Neural crest cell (in vitro differentiated cells): Measurements from ENCODE around the gene PVALB. TPM values are rescaled to one million over a fixed set of nuclear protein-coding genes. Genes with fewer than 3 reads are reported as not detected.

ENCODE experiments used
- DNase-seq: peaks from one replicate; pipeline ENCODE4 v3.0.0; 2021; ENCODE audit warnings: low read depth, mixed read lengths, low spot score
- H3K27ac Mint-ChIP-seq: one replicate; pipeline ENCODE4 v1.8.0; 2021; ENCODE audit warnings: mild to moderate bottlenecking, mixed read lengths; ENCODE audit not compliant: unreplicated experiment
- H3K27me3 Mint-ChIP-seq: 2 replicates; pipeline ENCODE4 v1.8.0; 2021; ENCODE audit warnings: low read depth, mild to moderate bottlenecking, mixed read lengths
- H3K36me3 Mint-ChIP-seq: 2 replicates; pipeline ENCODE4 v1.8.0; 2021; ENCODE audit warnings: low read depth, mild to moderate bottlenecking, mixed read lengths
- H3K4me1 Mint-ChIP-seq: 2 replicates; pipeline ENCODE4 v1.8.0; 2021; ENCODE audit warnings: mixed read lengths
- H3K4me3 Mint-ChIP-seq: one replicate; pipeline ENCODE4 v1.8.0; 2021; ENCODE audit warnings: mild to moderate bottlenecking, mixed read lengths
- H3K9me3 Mint-ChIP-seq: 2 replicates; pipeline ENCODE4 v1.8.0; 2021; ENCODE audit warnings: mixed read lengths
- total RNA-seq: library from RNA; stranded (reverse); gene quantifications from 2 replicates; pipeline ENCODE4 v1.2.1, GENCODE V29; 2021
- TF ChIP-seq, protein P1 (sequence below): fragments of 200-600 bp; sonication (generic); conservative IDR thresholded peaks from 2 replicates; pipeline ENCODE4 v1.5.0; 2021; ENCODE audit warnings: antibody characterized with exemption, mild to moderate bottlenecking

PVALB gene
- total RNA-seq, 1 donor from 2014 or later = 0.68 TPM

DNA sequence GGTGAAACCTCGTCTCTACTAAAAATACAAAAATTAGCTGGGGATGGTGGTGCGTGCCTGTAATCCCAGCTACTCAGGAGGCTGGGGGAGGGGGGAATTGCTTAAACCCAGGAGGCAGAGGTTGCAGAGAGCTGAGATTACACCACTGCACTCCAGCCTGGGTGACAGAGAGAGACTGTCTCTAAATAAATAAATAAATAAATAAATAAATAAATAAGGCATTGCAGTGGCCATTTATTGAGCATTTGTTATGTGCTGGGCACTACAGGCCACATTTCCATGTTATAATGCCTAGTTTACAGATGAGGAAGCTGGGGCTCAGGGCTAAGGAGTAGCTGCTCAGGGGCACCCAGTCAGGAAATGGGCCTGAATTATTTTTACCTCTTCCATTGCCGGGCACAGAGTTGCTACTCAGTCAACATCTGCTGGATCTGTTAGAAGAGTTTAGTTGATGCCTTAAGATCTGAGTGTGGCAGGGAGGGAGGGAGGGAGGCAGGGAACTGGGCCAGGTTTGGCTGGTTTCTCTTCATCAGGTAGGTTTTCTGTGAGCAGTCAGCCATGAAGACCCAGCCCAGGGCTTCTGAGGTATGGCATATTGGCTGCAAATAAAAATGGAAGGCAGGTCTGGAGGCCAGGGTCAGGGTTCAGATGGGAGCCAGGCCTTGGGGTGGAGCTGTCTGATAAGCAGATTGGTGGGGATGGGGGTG lies 5.6 kb downstream of the PVALB start:
- Mint-ChIP-seq H3K27me3 (peaks cover 59% of the 10 kb centered on the region), H3K4me3 (no peak overlapping the region), H3K36me3 (no peaks in the 10 kb centered on the region), H3K27ac (no peak overlapping the region), H3K4me1 (peaks cover 12% of the 10 kb centered on the region), H3K9me3 (no peaks in the 10 kb centered on the region)
- TF ChIP-seq, protein P1, sequence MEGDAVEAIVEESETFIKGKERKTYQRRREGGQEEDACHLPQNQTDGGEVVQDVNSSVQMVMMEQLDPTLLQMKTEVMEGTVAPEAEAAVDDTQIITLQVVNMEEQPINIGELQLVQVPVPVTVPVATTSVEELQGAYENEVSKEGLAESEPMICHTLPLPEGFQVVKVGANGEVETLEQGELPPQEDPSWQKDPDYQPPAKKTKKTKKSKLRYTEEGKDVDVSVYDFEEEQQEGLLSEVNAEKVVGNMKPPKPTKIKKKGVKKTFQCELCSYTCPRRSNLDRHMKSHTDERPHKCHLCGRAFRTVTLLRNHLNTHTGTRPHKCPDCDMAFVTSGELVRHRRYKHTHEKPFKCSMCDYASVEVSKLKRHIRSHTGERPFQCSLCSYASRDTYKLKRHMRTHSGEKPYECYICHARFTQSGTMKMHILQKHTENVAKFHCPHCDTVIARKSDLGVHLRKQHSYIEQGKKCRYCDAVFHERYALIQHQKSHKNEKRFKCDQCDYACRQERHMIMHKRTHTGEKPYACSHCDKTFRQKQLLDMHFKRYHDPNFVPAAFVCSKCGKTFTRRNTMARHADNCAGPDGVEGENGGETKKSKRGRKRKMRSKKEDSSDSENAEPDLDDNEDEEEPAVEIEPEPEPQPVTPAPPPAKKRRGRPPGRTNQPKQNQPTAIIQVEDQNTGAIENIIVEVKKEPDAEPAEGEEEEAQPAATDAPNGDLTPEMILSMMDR = no peak
- no peak for DNase-seq

DNA sequence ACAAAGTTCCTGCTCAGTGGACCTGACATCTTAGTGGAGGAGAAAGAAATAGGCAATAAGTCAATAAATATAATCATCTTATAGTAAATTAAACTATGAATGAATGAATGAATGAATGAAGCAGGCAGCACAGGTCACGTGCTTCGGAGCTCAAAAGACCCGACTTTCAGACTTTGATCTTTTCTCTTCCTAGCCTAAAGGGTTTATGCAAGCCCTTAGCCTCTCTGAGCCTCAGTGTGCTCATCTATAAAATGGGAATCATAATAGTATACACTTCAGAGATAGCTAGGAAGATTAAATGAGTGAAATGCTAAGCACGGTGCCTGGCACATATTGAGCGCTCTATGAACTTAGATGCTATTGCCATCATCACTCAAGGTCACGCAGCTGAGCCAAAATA lies 7.5 kb downstream of the PVALB start:
- TF ChIP-seq, protein P1 = no peak
- Mint-ChIP-seq H3K4me3 (no peak overlapping the region), H3K27ac (no peak overlapping the region), H3K27me3 (peaks cover 43% of the 10 kb centered on the region), H3K9me3 (no peaks in the 10 kb centered on the region), H3K4me1 (peaks cover 12% of the 10 kb centered on the region), H3K36me3 (no peaks in the 10 kb centered on the region)
- no peak for DNase-seq

DNA sequence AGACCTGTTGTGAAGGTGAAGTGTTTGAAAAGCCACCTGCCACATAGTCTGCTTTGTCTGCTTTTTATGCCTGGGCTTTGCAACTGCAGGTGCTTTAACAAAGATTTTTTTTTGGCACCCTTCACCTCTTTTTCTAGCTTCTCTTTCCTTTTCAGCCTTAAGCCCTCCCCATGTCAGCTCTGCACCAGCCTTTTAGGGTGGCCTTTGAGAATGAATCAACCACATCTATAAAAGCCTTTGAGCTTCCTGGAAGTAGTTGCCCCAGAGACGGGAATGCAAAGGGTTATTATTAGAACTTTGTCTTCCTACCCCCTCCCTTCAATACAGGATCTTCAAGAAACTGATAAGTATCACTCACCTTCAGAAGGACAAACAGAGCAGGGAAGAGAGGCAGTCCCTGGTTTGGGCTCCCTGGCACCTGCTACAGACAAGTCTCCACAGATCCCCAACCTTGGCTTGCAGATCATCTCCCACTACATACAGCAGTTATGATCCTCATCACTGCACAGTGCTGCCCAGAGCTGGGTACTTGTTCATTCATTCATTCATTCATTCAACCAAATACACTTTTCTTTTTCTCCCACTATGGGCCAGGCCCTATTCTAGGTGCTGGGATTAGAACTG lies 8.0 kb downstream of the PVALB start:
- no peaks in the 10 kb centered on the region for H3K36me3 Mint-ChIP-seq
- H3K27me3 Mint-ChIP-seq = peaks cover 39% of the 10 kb centered on the region
- no peak overlapping the region for H3K27ac Mint-ChIP-seq
- H3K9me3 Mint-ChIP-seq = no peaks in the 10 kb centered on the region
- no peak for DNase-seq
- peaks cover 12% of the 10 kb centered on the region for H3K4me1 Mint-ChIP-seq
- no peak overlapping the region for H3K4me3 Mint-ChIP-seq
- TF ChIP-seq, protein P1 = no peak

DNA sequence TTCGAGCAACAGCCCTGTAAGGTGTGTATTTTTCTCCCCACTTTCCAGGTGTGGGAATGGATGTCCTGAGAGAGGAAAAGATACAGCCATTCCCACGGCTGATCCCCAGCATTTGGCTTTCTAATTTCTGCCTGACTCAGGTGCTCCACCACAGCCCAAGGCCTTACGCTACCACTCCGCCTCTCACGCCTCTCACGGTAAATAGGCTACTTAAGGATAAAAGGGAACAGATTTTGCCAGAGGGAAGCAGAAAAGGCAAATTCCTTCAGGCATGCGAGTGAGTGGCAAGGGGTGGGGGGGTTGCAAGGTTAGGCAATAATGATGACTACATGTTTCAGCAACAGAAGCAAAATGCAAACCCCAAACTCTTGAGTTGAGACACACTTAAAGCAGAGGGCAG lies 9.2 kb downstream of the PVALB start:
- TF ChIP-seq, protein P1 = no peak
- peaks cover 29% of the 10 kb centered on the region for H3K27me3 Mint-ChIP-seq
- no peak for DNase-seq
- no peaks in the 10 kb centered on the region for H3K9me3 Mint-ChIP-seq
- H3K4me3 Mint-ChIP-seq = no peak overlapping the region
- no peak overlapping the region for H3K27ac Mint-ChIP-seq
- H3K4me1 Mint-ChIP-seq = peaks cover 12% of the 10 kb centered on the region
- H3K36me3 Mint-ChIP-seq = no peaks in the 10 kb centered on the region

DNA sequence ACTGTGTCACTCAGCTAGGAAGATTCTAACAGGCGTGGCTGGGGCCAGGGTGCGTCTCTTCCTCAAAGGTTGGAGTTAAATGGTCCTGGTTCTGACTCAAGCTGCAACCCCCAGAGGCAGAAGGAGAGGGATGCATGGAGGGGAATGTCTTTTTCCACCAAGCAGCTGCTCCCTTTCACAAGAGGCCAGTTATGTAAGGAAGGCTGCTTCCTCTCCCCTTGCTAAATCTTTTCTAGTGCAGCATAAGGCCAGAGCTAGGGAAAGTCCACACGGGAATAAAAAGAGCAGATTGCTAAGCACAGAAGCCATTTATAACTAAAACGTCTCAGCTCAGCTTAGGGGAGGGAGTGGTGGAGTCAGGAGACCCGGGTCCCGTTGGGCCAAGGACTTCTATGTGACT lies 10.0 kb downstream of the PVALB start:
- TF ChIP-seq, protein P1 = no peak

More for the DNA sequence above, 10.0 kb downstream of the PVALB start:
- DNase-seq = no peak
- Mint-ChIP-seq H3K9me3 (no peaks in the 10 kb centered on the region), H3K36me3 (no peaks in the 10 kb centered on the region), H3K27ac (no peak overlapping the region), H3K27me3 (peaks cover 23% of the 10 kb centered on the region), H3K4me3 (no peak overlapping the region), H3K4me1 (peaks cover 12% of the 10 kb centered on the region)
